ENCODE measurements around the gene TMTC2.

TMTC2 gene

GRCh38 chr12:82898441-82898840 is 211.7 kb downstream of the TMTC2 start:
- H3K36me3 ChIP-seq (ENCODE audit: insufficient read depth, low read length) = no peaks in the 10 kb centered on the region
- no peak overlapping the region for H3K9ac ChIP-seq (ENCODE audit: low read depth, low read length)
- H3K4me1 ChIP-seq (ENCODE audit: control insufficient read depth, insufficient read depth, low read length) = no peaks in the 10 kb centered on the region
- H3K27me3 ChIP-seq (ENCODE audit: control insufficient read depth, insufficient read depth, low read length) = no peaks in the 10 kb centered on the region
- H3K4me3 ChIP-seq (ENCODE audit: low read length) = no peak overlapping the region
- no peak overlapping the region for H3K4me2 ChIP-seq (ENCODE audit: low read length)
- H3K9me3 ChIP-seq (replicated peaks; ENCODE audit: low read length) = no peaks in the 10 kb centered on the region

- Histone ChIP-seq H3K9ac (ENCODE audit: low read depth, low read length) (no peak overlapping the region), H3K4me2 (ENCODE audit: low read length) (no peak overlapping the region), H3K4me3 (ENCODE audit: low read length) (no peak overlapping the region), H3K27me3 (ENCODE audit: control insufficient read depth, insufficient read depth, low read length) (no peaks in the 10 kb centered on the region), H3K4me1 (ENCODE audit: control insufficient read depth, insufficient read depth, low read length) (no peaks in the 10 kb centered on the region), H3K36me3 (ENCODE audit: insufficient read depth, low read length) (no peaks in the 10 kb centered on the region), H3K9me3 (replicated peaks; ENCODE audit: low read length) (no peaks in the 10 kb centered on the region)
These were observed 217.6 kb downstream of the TMTC2 start for GRCh38 chr12:82904219-82904790.

GRCh38 chr12:82910246-82910893 is 223.7 kb downstream of the TMTC2 start:
- H3K36me3 ChIP-seq (ENCODE audit: insufficient read depth, low read length) = no peaks in the 10 kb centered on the region
- H3K27me3 ChIP-seq (ENCODE audit: control insufficient read depth, insufficient read depth, low read length) = no peaks in the 10 kb centered on the region
- no peaks in the 10 kb centered on the region for H3K9me3 ChIP-seq (replicated peaks; ENCODE audit: low read length)
- no peaks in the 10 kb centered on the region for H3K4me1 ChIP-seq (ENCODE audit: control insufficient read depth, insufficient read depth, low read length)
- H3K9ac ChIP-seq (ENCODE audit: low read depth, low read length) = no peak overlapping the region
- no peak overlapping the region for H3K4me3 ChIP-seq (ENCODE audit: low read length)
- no peak overlapping the region for H3K4me2 ChIP-seq (ENCODE audit: low read length)

- no peak overlapping the region for H3K9ac ChIP-seq (ENCODE audit: low read depth, low read length)
- no peak overlapping the region for H3K4me2 ChIP-seq (ENCODE audit: low read length)
- H3K27me3 ChIP-seq (ENCODE audit: control insufficient read depth, insufficient read depth, low read length) = no peaks in the 10 kb centered on the region
- no peaks in the 10 kb centered on the region for H3K36me3 ChIP-seq (ENCODE audit: insufficient read depth, low read length)
- H3K4me1 ChIP-seq (ENCODE audit: control insufficient read depth, insufficient read depth, low read length) = no peaks in the 10 kb centered on the region
- H3K9me3 ChIP-seq (replicated peaks; ENCODE audit: low read length) = no peaks in the 10 kb centered on the region
- H3K4me3 ChIP-seq (ENCODE audit: low read length) = no peak overlapping the region
These were observed 225.7 kb downstream of the TMTC2 start for GRCh38 chr12:82912406-82912805.

- Histone ChIP-seq H3K36me3 (ENCODE audit: insufficient read depth, low read length) (no peaks in the 10 kb centered on the region), H3K4me3 (ENCODE audit: low read length) (no peak overlapping the region), H3K4me1 (ENCODE audit: control insufficient read depth, insufficient read depth, low read length) (no peaks in the 10 kb centered on the region), H3K9me3 (replicated peaks; ENCODE audit: low read length) (no peaks in the 10 kb centered on the region), H3K9ac (ENCODE audit: low read depth, low read length) (no peak overlapping the region), H3K27me3 (ENCODE audit: control insufficient read depth, insufficient read depth, low read length) (no peaks in the 10 kb centered on the region), H3K4me2 (ENCODE audit: low read length) (no peak overlapping the region)
These were observed 232.8 kb downstream of the TMTC2 start for GRCh38 chr12:82919388-82920054.

GRCh38 chr12:82923935-82924334 is 237.2 kb downstream of the TMTC2 start:
- Histone ChIP-seq H3K9ac (ENCODE audit: low read depth, low read length) (no peak overlapping the region), H3K9me3 (replicated peaks; ENCODE audit: low read length) (no peaks in the 10 kb centered on the region), H3K27me3 (ENCODE audit: control insufficient read depth, insufficient read depth, low read length) (no peaks in the 10 kb centered on the region), H3K4me2 (ENCODE audit: low read length) (no peak overlapping the region), H3K4me3 (ENCODE audit: low read length) (no peak overlapping the region), H3K36me3 (ENCODE audit: insufficient read depth, low read length) (no peaks in the 10 kb centered on the region), H3K4me1 (ENCODE audit: control insufficient read depth, insufficient read depth, low read length) (no peaks in the 10 kb centered on the region)

- Histone ChIP-seq H3K4me2 (ENCODE audit: low read length) (no peak overlapping the region), H3K9ac (ENCODE audit: low read depth, low read length) (no peak overlapping the region), H3K36me3 (ENCODE audit: insufficient read depth, low read length) (no peaks in the 10 kb centered on the region), H3K27me3 (ENCODE audit: control insufficient read depth, insufficient read depth, low read length) (no peaks in the 10 kb centered on the region), H3K4me1 (ENCODE audit: control insufficient read depth, insufficient read depth, low read length) (no peaks in the 10 kb centered on the region), H3K9me3 (replicated peaks; ENCODE audit: low read length) (no peaks in the 10 kb centered on the region), H3K4me3 (ENCODE audit: low read length) (no peak overlapping the region)
These were observed 239.9 kb downstream of the TMTC2 start for GRCh38 chr12:82926630-82927029.

- H3K27me3 ChIP-seq (ENCODE audit: control insufficient read depth, insufficient read depth, low read length) = no peaks in the 10 kb centered on the region
- H3K9ac ChIP-seq (ENCODE audit: low read depth, low read length) = no peak overlapping the region
- H3K9me3 ChIP-seq (replicated peaks; ENCODE audit: low read length) = no peaks in the 10 kb centered on the region
These were observed 243.6 kb downstream of the TMTC2 start for GRCh38 chr12:82930301-82930700.

GRCh38 chr12:82931349-82932116 is 244.8 kb downstream of the TMTC2 start:
- no peak overlapping the region for H3K4me2 ChIP-seq (ENCODE audit: low read length)
- no peaks in the 10 kb centered on the region for H3K9me3 ChIP-seq (replicated peaks; ENCODE audit: low read length)
- H3K4me1 ChIP-seq (ENCODE audit: control insufficient read depth, insufficient read depth, low read length) = no peaks in the 10 kb centered on the region
- no peaks in the 10 kb centered on the region for H3K36me3 ChIP-seq (ENCODE audit: insufficient read depth, low read length)
- H3K4me3 ChIP-seq (ENCODE audit: low read length) = no peak overlapping the region
- H3K9ac ChIP-seq (ENCODE audit: low read depth, low read length) = no peak overlapping the region
- no peaks in the 10 kb centered on the region for H3K27me3 ChIP-seq (ENCODE audit: control insufficient read depth, insufficient read depth, low read length)

More at GRCh38 chr12:82930301-82930700, 243.6 kb downstream of the TMTC2 start:
- Histone ChIP-seq H3K36me3 (ENCODE audit: insufficient read depth, low read length) (no peaks in the 10 kb centered on the region), H3K4me2 (ENCODE audit: low read length) (no peak overlapping the region), H3K4me1 (ENCODE audit: control insufficient read depth, insufficient read depth, low read length) (no peaks in the 10 kb centered on the region), H3K4me3 (ENCODE audit: low read length) (no peak overlapping the region)

GRCh38 chr12:82937151-82937550 is 250.4 kb downstream of the TMTC2 start:
- Histone ChIP-seq H3K36me3 (ENCODE audit: insufficient read depth, low read length) (no peaks in the 10 kb centered on the region), H3K9me3 (replicated peaks; ENCODE audit: low read length) (no peaks in the 10 kb centered on the region), H3K27me3 (ENCODE audit: control insufficient read depth, insufficient read depth, low read length) (no peaks in the 10 kb centered on the region), H3K9ac (ENCODE audit: low read depth, low read length) (no peak overlapping the region), H3K4me2 (ENCODE audit: low read length) (no peak overlapping the region), H3K4me1 (ENCODE audit: control insufficient read depth, insufficient read depth, low read length) (no peaks in the 10 kb centered on the region), H3K4me3 (ENCODE audit: low read length) (no peak overlapping the region)

- no peak overlapping the region for H3K4me3 ChIP-seq (ENCODE audit: low read length)
- H3K9me3 ChIP-seq (replicated peaks; ENCODE audit: low read length) = no peaks in the 10 kb centered on the region
- peaks cover 2% of the 10 kb centered on the region for H3K4me1 ChIP-seq (ENCODE audit: control insufficient read depth, insufficient read depth, low read length)
- H3K27me3 ChIP-seq (ENCODE audit: control insufficient read depth, insufficient read depth, low read length) = no peaks in the 10 kb centered on the region
- no peaks in the 10 kb centered on the region for H3K36me3 ChIP-seq (ENCODE audit: insufficient read depth, low read length)
- no peak overlapping the region for H3K9ac ChIP-seq (ENCODE audit: low read depth, low read length)
- H3K4me2 ChIP-seq (ENCODE audit: low read length) = no peak overlapping the region
These were observed 255.8 kb downstream of the TMTC2 start for GRCh38 chr12:82942521-82942920.

All from skeletal muscle satellite cell (primary cell).